Stimulated activated naive CD4-positive, alpha-beta T cell (primary cell): Measurements from ENCODE around the gene C10orf105.
A peak's percentile ranks its signal among the peaks of the same experiment; 100 is the strongest.

Experiments
- DNase-seq, 6 experiments: peaks; one replicate each; lab custom pipeline; 2025; lab: John Stamatoyannopoulos, UW

The C10orf105 gene

GRCh38 chr10:71697938-71698709, 21.5 kb downstream of the C10orf105 start:
- no peak for DNase-seq

- DNase-seq, result peak in 5 of 6 experiments; percentile 30 to 65 (median 55)
These were observed 22.8 kb downstream of the C10orf105 start for GRCh38 chr10:71696628-71697326.

- DNase-seq, result no peak
These were observed 23.8 kb downstream of the C10orf105 start for GRCh38 chr10:71695502-71696476.

DNA sequence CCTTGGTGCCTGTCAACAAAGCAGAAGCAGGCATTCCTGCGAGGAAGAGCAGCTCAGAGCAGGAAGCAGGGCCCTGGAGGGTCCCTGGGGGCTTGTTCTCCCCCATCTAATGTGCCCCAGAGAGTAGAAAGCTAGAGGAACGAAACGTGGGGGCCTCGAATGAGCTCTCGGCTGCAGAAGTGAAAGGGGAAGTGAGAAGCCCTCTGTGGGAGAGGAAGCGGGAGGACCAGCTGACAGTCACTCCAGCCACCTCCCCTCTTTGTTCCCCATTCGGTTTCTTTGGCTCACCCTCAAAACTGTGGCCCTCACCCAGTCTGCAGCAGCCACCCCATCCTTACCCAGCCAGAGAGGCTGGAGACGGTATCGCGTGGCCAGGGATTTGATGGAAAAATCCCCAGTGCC, 25.0 kb downstream of the C10orf105 start:
- peak in 3 of 6 experiments; percentile 14 to 44 (median 24) for DNase-seq

DNA sequence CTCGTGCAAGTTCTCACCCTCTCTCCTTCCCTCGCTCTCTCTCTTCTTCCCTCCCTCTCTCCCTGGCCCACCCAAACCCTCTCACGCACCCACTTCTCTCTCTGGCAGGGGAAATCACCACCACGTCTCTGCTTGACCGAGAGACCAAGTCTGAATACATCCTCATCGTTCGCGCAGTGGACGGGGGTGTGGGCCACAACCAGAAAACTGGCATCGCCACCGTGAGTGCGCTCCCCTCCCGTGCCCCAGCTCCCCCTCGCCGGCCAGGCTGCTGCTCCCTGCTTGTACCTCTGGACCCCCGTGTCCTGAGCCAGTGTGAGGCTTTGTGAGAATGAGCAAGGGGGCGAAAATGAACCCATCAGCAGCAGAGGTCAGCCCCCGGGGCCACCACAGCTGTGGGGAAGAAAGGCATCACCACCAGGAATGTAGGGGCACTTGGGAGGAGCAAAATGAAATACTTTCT, 25.5 kb downstream of the C10orf105 start:
- DNase-seq, result no peak

GRCh38 chr10:71693377-71693776, 26.2 kb downstream of the C10orf105 start:
- DNase-seq, result no peak

GRCh38 chr10:71692598-71693306, 26.8 kb downstream of the C10orf105 start:
- no peak for DNase-seq

DNA sequence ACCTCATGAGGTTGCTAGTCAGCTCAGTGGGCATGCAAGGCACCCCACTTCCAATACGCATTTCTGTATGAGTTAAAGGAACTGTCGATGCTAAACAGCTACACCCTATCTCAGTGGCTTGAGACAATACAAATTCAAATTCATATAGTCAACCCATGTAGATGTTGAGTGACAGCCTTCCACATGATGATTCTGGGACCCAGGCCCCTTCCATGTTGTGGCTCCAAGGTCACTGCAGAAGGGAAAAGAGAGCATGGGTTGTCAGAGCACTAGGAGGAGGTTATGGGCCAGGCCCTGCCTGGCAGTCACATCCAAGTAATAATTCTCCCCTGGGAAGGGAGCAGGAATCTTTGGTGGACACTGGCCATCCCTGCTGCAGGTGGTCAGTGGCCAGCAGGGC, 28.2 kb downstream of the C10orf105 start:
- no peak for DNase-seq

GRCh38 chr10:71690094-71690720, 29.4 kb downstream of the C10orf105 start:
- no peak for DNase-seq

- no peak for DNase-seq
These were observed 31.3 kb downstream of the C10orf105 start for GRCh38 chr10:71688256-71688655.

GRCh38 chr10:71687480-71687879, 32.1 kb downstream of the C10orf105 start:
- no peak for DNase-seq

GRCh38 chr10:71687077-71687476, 32.5 kb downstream of the C10orf105 start:
- no peak for DNase-seq

DNA sequence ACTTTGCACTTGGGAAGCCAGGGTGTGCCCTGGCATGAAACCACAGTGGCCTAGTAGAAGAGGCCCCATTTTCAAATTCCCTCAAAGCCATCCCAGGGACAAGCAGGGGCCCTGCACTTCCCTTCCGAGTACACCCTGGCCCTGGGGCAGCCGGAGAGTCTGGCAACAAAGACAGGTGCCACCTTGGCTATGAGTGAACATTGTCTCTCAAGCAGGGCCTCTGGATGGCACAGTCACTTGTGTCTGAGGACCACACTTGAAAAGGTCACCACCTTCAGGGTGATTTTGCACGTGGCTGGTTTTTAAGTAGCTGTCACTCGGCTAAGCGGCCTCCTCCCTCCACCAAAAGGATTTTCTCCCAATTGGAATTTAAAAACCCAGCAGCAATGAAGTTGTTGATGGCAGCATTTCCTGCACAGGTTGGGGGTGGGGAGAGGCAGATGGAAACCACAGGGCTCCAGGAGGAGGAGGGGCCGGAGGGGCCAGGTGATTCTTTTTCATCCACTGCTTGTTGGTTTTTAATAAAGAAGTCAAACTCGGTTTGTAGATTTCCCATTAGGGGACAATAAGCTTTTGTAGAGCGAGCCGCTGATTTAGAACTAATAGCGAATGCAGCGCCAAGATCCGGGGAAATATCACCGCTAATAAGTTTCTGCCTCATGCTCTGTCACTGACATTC, 33.9 kb downstream of the C10orf105 start:
- no peak for DNase-seq

- peak in 1 of 6 experiments; percentile 6 for DNase-seq
These were observed 35.0 kb downstream of the C10orf105 start for GRCh38 chr10:71684356-71685173.

GRCh38 chr10:71683301-71683700, 36.3 kb downstream of the C10orf105 start:
- no peak for DNase-seq

DNA sequence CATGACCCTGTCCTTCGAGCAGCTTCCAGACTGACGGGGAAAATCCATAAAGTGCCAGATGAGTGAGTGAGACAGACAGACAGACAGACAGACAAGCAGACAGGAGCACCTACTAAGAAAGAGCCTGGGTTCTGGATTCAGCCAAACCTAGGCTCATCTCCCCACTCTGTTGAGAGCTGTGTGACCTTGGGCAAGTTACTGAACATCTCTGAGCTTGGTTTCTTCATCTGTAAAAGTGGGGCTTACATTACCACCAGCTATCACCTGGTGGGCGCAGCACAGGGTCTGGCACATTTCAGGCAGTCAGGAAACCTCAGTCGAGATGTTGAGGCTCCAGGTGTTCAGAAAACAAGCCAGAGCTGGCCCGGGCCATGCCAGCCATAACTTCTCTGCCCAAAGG, 37.6 kb downstream of the C10orf105 start:
- DNase-seq, result no peak

DNA sequence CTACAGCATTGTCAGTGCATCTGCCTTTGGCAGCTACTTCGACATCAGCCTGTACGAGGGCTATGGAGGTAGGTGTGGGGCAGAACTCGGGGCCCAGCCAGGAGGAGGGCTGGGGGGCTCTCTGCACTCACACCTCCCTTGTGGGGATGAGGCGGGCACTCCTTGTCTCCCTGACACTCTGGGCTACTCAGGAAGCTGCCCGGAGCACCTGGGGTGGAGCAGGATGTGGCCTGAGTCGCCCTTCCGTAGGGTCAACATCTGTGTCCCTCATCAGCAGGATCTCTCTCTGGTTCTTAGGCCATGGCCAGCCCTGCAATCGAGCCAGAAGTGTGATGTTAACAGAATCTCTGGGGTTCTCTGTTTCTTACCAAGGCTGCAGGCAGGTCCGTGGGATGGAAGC, 40.2 kb downstream of the C10orf105 start:
- no peak for DNase-seq

GRCh38 chr10:71678057-71678805, 41.3 kb downstream of the C10orf105 start:
- no peak for DNase-seq

GRCh38 chr10:71677261-71677660, 42.3 kb downstream of the C10orf105 start:
- no peak for DNase-seq
